ENCODE measurements around the gene TMEM128.
"Not testable (repeated sequence)": the region's sequence is repeated elsewhere in the genome, so short reads cannot be mapped to it uniquely, and the experiment has no call there.

TMEM128 gene

DNA sequence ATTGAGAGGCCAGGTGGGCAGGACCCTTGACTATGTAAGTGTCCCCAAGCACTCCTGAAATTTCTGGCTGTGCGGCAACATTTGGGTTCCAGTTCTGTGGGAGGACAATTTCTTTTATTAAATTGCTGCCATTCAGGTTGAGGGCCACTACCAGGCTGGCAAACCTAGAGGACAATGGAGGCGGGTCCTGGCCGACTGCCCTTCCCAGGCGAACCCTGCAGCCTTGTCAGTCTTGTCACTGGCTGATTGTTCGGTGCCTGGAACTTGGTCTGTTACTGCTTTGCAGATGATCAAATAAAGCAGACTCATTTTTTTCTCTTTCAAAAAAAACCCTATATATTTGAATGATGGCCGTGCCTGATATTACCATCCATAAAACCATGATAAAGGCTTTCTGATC lies 6.6 kb upstream of the TMEM128 start:
- no peak for DNase-seq

GRCh38 chr4:4254199-4254598 lies 6.2 kb upstream of the TMEM128 start:
- DNase-seq = no peak

DNA sequence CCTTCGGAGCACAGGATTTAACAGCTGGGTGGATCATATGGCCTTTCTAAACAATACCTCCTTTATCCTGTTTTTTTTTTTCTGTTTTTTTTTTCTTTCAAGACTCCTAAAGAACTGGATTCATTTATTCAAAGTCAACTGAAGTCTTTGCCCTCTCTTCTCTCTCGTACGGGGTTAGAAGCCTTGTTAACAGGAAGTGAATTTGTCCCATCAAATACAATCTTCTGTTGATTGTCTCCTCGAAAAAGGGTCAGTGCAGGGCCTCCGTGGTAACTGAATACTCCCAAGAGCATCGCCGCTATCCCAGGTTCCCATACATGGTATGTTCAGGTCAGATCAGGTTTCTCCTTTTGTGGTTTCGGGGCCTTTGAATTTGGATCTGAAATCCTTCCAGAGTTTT lies 1.8 kb upstream of the TMEM128 start:
- no peak for DNase-seq

GRCh38 chr4:4249342-4249741 lies 1.3 kb upstream of the TMEM128 start:
- DNase-seq = not testable (repeated sequence)

DNA sequence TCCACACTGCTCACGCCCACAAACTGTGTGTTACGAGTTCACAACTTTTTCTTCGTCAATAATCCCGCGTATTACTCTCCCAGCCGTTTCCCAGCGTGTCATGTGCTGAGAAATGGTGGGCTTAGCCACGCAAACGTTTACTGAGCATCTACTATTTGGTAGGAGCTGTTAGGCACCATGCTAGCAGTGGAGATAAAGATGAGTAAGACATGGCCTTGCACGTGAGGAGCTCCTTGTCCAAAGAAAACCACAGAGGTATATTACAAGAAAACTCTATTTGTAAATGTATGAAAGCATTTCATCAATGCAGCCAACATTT lies 821 bp upstream of the TMEM128 start:
- no peak for DNase-seq

DNA sequence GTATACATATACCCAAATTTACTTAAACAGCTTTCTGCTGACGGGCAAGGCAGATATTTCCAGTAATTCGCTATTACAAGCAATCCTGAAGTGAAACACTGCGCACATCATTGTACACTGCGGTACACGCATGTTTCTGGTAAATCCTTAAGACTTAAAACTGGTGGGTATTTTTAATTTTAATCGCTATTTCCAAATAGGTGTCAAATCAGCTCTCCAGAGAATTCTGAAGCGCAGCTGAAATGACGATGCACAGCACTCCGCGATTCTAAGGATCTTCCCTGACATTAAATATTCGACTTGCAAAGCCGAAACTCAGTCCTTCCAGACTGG lies 361 bp downstream of the TMEM128 start:
- no peak for DNase-seq

DNA sequence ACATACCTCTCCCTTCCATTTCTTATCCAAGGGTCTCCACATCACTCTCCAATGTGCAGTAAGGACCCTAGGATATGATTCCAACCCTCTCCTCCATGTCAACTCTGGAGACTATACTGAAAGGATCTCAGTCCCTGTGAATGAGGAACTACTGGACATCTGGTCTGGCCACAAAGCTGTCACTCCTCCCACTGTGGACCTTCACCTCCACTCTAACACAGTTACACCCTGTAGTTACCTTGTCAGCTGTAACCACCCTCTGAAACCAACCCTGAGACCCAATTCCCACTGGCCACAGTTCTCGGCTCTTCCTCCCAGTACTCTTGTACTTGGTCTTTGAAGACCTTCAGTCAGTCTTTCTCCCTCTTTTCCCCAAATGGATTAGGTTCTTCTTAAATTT lies 2.9 kb downstream of the TMEM128 start:
- no peak for DNase-seq

GRCh38 chr4:4239551-4239950 lies 8.5 kb downstream of the TMEM128 start:
- not testable (repeated sequence) for DNase-seq

- DNase-seq = no peak
Observed at GRCh38 chr4:4233610-4234009, 14.4 kb downstream of the TMEM128 start.

GRCh38 chr4:4228356-4228668 lies 19.7 kb downstream of the TMEM128 start:
- no peak for DNase-seq

GRCh38 chr4:4227510-4228355 lies 20.3 kb downstream of the TMEM128 start:
- DNase-seq = no peak

- DNase-seq = no peak
Observed at GRCh38 chr4:4226606-4227438, 21.2 kb downstream of the TMEM128 start, which contains the start of gene OTOP1. Gene OTOP1 (minus strand): TSS chr4:4226929. CDS start chr4:4226864, 65 bp downstream.

DNA sequence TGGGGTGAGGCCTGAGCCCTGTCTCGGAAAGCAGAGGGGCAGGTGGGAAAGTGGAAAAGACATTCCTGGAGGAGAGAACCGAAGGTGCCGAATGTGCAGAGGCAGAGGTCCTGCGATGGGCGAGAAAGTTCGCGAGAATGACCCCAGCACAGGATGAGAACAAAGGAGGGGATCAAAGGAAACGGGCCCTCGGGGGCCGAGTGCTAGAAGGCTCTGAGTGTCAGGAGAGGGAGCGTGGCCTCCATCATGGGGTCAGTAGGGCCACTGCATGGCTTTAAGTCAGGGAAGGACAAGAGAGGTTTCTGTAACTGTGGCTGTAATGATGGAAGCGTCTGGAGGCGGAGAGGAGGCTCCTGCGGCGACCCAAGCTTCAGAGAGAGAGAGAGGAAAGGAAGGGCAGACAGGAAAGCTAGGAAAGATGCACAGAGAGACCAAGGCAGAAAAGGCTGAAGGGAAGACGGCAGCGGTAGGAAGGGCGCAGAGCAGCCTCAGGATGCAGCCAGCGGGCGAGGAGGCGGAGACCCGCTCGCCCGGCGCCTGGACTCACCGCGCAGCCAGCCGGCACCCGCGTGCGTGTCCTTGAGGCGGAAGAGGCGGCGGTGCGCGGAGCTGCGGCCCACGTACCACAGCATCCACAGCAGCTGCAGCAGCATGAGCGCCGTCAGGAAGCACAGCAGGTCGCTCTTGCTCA lies 22.0 kb downstream of the TMEM128 start:
- no peak for DNase-seq

GRCh38 chr4:4217113-4217512 lies 30.9 kb downstream of the TMEM128 start:
- no peak for DNase-seq

DNA sequence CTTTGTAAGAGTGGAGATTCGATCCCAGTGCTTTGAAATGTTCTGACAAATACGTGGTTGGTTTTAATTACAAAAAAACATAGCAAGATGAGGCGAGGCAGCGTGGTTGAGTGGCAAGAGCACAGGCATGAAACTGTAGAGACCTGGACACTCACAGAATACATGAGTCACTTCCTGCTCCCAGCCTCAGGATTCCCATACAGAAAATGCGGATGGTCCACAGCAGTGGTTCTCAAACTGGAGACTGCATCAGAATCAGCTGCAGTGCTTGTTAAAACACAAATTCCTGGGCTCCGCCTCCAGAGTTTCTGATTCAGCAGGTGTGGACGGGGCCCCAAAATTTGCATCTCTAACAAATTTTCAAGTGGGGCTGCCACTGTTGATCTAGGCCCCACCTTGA lies 31.4 kb downstream of the TMEM128 start:
- DNase-seq = no peak

DNA sequence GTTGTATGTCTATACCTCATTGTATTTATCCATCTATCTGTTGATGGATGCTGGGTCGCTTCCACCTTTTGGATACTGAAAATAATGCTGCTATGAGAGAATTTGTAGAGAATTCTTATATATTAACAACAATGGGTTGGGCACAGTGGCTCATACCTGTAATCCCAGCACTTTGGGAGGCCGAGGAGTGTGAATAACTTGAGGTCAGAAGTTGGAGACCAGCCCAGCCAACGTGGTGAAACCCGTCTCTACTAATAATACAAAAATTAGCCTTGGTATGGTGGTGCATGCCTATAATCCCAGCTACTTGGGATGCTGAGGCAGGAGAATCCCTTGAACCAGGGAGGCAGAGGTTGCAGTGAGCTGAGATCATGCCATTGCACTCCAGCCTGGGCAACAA lies 34.3 kb downstream of the TMEM128 start:
- not testable (repeated sequence) for DNase-seq

- DNase-seq = no peak
Observed at GRCh38 chr4:4206204-4206603, 41.8 kb downstream of the TMEM128 start.

GRCh38 chr4:4204401-4204745 lies 43.6 kb downstream of the TMEM128 start:
- no peak for DNase-seq

- no peak for DNase-seq
Observed at GRCh38 chr4:4203688-4204400, 44.2 kb downstream of the TMEM128 start.

DNA sequence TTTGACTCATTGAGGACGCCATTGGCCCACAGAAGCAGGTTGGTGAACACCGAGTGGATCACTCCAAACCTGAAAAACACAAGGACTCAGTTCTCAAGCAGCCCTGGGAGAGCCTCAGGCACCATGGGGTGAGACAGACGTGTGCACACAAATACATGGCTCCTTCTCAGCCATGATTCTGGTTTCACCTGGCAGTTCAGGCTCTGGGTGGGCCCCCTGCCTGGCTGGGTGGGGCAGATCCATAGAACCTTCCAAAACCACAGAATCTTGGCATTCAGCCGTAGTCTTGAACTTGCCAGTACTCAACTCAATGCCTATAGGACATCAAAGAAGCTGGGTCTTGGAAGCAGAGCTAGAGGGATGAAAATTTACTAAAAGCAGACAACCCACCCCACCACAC lies 45.5 kb downstream of the TMEM128 start:
- no peak for DNase-seq

GRCh38 chr4:4200624-4201023 lies 47.4 kb downstream of the TMEM128 start:
- no peak for DNase-seq

DNA sequence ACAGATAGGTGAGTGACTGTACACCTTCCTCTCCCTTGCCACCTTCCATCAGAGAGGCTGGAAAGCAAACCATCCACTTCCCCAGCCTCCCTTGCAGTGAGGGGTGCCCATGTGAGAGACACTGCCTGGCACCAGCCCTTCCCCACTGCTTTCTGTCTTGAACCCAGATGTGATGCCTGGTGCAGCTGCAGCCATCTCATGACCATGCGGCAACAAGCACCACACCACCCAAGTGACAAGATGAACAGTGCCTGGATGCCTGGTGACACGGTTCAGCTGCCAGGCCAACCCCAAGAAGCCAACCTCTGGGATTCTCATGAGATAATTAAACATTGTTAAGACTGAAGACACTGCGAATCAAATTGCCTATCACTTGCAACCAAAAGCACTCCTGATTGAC lies 52.7 kb downstream of the TMEM128 start:
- no peak for DNase-seq

DNA sequence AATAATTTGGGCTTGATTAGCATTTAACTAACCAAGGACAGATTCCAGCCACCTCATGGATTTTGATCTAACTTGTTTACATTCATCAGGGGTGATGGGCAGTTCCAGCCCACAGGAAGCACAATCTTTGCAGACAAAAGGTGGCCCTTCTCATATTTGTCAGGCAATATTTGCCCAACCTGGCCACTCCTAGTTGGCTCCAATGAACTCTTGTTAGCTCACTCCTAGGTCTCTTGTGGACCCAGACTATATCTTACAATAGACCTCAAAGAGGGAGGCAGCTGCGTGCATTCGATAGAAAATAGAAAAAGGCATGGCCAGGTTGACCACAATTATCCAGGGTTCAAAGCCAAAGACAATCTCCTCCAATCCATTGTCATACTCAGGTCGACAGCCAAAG lies 59.5 kb downstream of the TMEM128 start:
- DNase-seq = not testable (repeated sequence)
